ENCODE measurements around the gene DOCK11.
A peak's percentile ranks its signal among the peaks of the same experiment; 100 is the strongest.

Gene DOCK11

DNA sequence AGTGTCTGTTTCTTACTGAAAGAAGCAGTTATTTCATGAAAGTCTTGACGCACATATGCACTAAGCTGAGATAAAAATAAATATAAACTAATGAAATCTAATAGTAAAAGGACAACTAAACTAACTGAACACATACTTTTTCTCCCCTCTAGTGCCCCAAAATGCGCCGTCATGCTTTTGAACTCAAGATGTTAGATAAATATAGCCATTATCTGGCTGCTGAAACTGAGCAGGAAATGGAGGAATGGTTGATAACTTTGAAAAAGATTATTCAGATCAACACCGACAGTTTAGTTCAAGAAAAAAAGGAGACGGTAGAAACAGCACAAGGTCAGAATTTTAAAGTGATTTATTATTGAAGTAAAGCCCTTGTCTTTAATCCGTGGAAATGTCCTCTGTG is 70.2 kb downstream of the DOCK11 start:
- WGBS (ENCODE audit: insufficient coverage), result 21% methylated on average over 3 of the region's 6 CpGs
- H3K4me1 ChIP-seq (ENCODE audit: control extremely low read depth in 1 of 4, control insufficient read depth in 4 of 4, insufficient read depth in 4 of 4, low read length in 3 of 4), result peaks cover 0 to 16% (median 1%) of the 10 kb centered on the region in 4 experiments
- H3K36me3 ChIP-seq (ENCODE audit: control insufficient read depth in 4 of 4, insufficient read depth in 4 of 4, low read length in 3 of 4), result peaks cover 0 to 31% (median 13%) of the 10 kb centered on the region in 4 experiments
- H3K9me3 ChIP-seq (ENCODE audit: control extremely low read depth in 1 of 5, control insufficient read depth in 4 of 5, insufficient read depth in 2 of 5, low read depth in 1 of 5, low read length in 4 of 5), result no peaks in the 10 kb centered on the region
- ChIA-PET POLR2A (no interaction called here), CTCF (no interaction called here)
- DNase-seq, result peak; percentile 3 to 28 (median 17)
- H3K4me3 ChIP-seq (ENCODE audit: control insufficient read depth in 1 of 7, extremely low read depth in 1 of 7, insufficient read depth in 4 of 7, low read depth in 2 of 7, low read length in 6 of 7), result no peak overlapping the region
- peak overlapping the region in 1 of 2 experiments; percentile 47 for H3K27ac ChIP-seq (ENCODE audit: insufficient read depth in 1 of 2, low read depth in 1 of 2, low read length in 2 of 2, poor library complexity in 1 of 2, severe bottlenecking in 2 of 2)
- no peaks in the 10 kb centered on the region for H3K27me3 ChIP-seq (replicated peaks in 2 of 5; ENCODE audit: control insufficient read depth in 4 of 5, insufficient read depth in 5 of 5, low read length in 4 of 5)

DNA sequence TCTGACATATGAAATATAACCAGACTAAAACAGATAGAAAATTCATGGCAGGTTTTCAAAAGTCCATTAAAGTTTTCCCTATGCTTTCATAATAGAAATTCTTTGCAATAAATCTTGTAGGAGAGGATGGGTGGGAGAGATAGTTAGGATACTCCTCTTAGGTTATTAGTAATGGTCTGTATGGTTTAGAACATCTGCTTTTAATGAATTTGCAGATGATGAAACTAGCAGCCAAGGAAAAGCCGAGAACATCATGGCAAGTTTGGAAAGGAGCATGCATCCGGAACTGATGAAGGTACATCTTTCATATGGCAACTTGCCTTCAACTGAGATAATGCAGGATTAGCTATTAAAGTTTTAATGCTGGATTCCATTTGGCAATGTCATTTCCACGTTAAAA is 70.7 kb downstream of the DOCK11 start:
- H3K36me3 ChIP-seq (ENCODE audit: control insufficient read depth in 4 of 4, insufficient read depth in 4 of 4, low read length in 3 of 4), result peaks cover 2 to 37% (median 14%) of the 10 kb centered on the region in 4 experiments
- H3K4me3 ChIP-seq (ENCODE audit: control insufficient read depth in 1 of 7, extremely low read depth in 1 of 7, insufficient read depth in 4 of 7, low read depth in 2 of 7, low read length in 6 of 7), result no peak overlapping the region
- DNase-seq, result no peak
- H3K9me3 ChIP-seq (ENCODE audit: control extremely low read depth in 1 of 5, control insufficient read depth in 4 of 5, insufficient read depth in 2 of 5, low read depth in 1 of 5, low read length in 4 of 5), result no peaks in the 10 kb centered on the region
- ChIA-PET CTCF (interaction anchor here (1.4 kb wide), 1 partner anchor 107 kb away, joined by 3 read pairs; no protein-coding TSS in a partner anchor), POLR2A (no interaction called here)
- no peaks in the 10 kb centered on the region for H3K27me3 ChIP-seq (replicated peaks in 2 of 5; ENCODE audit: control insufficient read depth in 4 of 5, insufficient read depth in 5 of 5, low read length in 4 of 5)
- H3K4me1 ChIP-seq (ENCODE audit: control extremely low read depth in 1 of 4, control insufficient read depth in 4 of 4, insufficient read depth in 4 of 4, low read length in 3 of 4), result peaks cover 0 to 16% (median 1%) of the 10 kb centered on the region in 4 experiments
- peak overlapping the region in 1 of 2 experiments; percentile 47 for H3K27ac ChIP-seq (ENCODE audit: insufficient read depth in 1 of 2, low read depth in 1 of 2, low read length in 2 of 2, poor library complexity in 1 of 2, severe bottlenecking in 2 of 2)
- 89% methylated on average over 2 of the region's 3 CpGs for WGBS (ENCODE audit: insufficient coverage)

DNA sequence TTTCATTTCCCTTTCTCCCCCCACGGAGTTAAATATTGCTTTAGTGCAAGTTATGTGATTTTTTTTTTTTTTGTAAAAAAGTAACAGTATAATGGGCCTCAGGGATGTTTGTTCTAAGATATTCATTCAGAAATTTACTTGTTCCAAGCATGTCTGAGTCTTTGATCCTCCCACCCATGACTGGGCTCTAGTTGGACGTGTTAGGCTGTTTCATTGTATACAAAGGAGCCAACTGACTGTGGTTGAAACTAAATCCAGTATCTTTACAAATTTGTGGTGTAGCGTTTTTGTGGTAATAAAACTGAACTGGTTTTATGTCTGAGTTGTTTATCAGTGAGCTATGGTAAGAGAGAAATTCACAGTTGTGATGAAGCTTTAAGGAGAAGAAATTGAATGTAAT is 74.1 kb downstream of the DOCK11 start:
- no peaks in the 10 kb centered on the region for H3K27me3 ChIP-seq (replicated peaks in 2 of 5; ENCODE audit: control insufficient read depth in 4 of 5, insufficient read depth in 5 of 5, low read length in 4 of 5)
- ChIA-PET CTCF (no interaction called here), POLR2A (no interaction called here)
- peaks cover 0 to 8% (median 1%) of the 10 kb centered on the region in 4 experiments for H3K4me1 ChIP-seq (ENCODE audit: control extremely low read depth in 1 of 4, control insufficient read depth in 4 of 4, insufficient read depth in 4 of 4, low read length in 3 of 4)
- H3K27ac ChIP-seq (ENCODE audit: insufficient read depth in 1 of 2, low read depth in 1 of 2, low read length in 2 of 2, poor library complexity in 1 of 2, severe bottlenecking in 2 of 2), result no peak overlapping the region
- WGBS (ENCODE audit: insufficient coverage), result 89% methylated on average over 2 of the region's 3 CpGs
- no peaks in the 10 kb centered on the region for H3K9me3 ChIP-seq (ENCODE audit: control extremely low read depth in 1 of 5, control insufficient read depth in 4 of 5, insufficient read depth in 2 of 5, low read depth in 1 of 5, low read length in 4 of 5)
- no peak for DNase-seq
- peaks cover 2 to 46% (median 22%) of the 10 kb centered on the region in 4 experiments for H3K36me3 ChIP-seq (ENCODE audit: control insufficient read depth in 4 of 4, insufficient read depth in 4 of 4, low read length in 3 of 4)
- no peak overlapping the region for H3K4me3 ChIP-seq (ENCODE audit: control insufficient read depth in 1 of 7, extremely low read depth in 1 of 7, insufficient read depth in 4 of 7, low read depth in 2 of 7, low read length in 6 of 7)

DNA sequence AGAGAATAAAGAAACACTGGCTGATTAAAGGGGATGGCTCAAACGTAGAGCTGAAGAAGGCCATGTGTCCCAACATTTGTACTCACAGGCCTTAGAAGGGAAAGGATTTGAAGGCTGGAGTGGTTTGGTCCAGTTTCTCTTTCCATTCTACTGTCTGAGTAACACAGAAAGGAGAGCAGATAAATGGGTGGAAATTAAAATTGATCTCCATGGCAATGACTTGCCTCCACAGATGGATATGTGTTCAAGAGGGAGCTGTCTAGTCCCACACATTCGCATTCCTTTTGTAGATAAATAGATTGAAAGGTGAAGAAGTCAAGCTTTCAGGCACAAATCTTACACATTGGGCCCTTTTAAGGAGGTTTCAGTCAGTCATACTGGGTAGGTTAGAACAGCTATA is 74.6 kb downstream of the DOCK11 start:
- CTCF ChIA-PET, result interaction anchor here (1.2 kb wide), 1 partner anchor 31 kb away, joined by 3 read pairs; no protein-coding TSS in a partner anchor
- Histone ChIP-seq H3K27ac (ENCODE audit: insufficient read depth in 1 of 2, low read depth in 1 of 2, low read length in 2 of 2, poor library complexity in 1 of 2, severe bottlenecking in 2 of 2) (no peak overlapping the region), H3K4me3 (ENCODE audit: control insufficient read depth in 1 of 7, extremely low read depth in 1 of 7, insufficient read depth in 4 of 7, low read depth in 2 of 7, low read length in 6 of 7) (no peak overlapping the region), H3K27me3 (replicated peaks in 2 of 5; ENCODE audit: control insufficient read depth in 4 of 5, insufficient read depth in 5 of 5, low read length in 4 of 5) (no peaks in the 10 kb centered on the region), H3K36me3 (ENCODE audit: control insufficient read depth in 4 of 4, insufficient read depth in 4 of 4, low read length in 3 of 4) (peaks cover 2 to 48% (median 23%) of the 10 kb centered on the region in 4 experiments), H3K9me3 (ENCODE audit: control extremely low read depth in 1 of 5, control insufficient read depth in 4 of 5, insufficient read depth in 2 of 5, low read depth in 1 of 5, low read length in 4 of 5) (no peaks in the 10 kb centered on the region), H3K4me1 (ENCODE audit: control extremely low read depth in 1 of 4, control insufficient read depth in 4 of 4, insufficient read depth in 4 of 4, low read length in 3 of 4) (peaks cover 0 to 8% (median 1%) of the 10 kb centered on the region in 4 experiments)
- WGBS (ENCODE audit: insufficient coverage), result 87% methylated on average over 2 of the region's 2 CpGs
- DNase-seq, result no peak
- POLR2A ChIA-PET, result no interaction called here

DNA sequence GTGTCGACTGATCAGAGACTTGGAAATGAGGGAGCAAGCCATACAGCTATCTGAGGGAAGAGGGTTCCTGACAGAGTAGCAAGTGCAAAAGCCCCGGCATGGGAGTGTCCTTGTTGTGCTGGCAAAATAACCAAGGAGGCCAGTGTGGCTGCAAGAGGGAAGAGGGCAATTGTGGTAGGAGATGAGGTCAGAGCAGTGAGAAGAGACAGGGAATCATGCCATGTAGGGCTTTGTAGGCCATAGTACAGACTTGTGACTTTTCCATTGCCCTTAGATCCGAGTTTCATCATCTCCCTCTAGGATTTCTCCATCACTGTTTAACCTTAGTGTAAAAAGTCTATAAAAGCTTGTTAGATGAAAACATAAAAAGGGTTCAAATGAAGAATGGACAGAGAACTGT is 76.2 kb downstream of the DOCK11 start:
- no peak for DNase-seq
- Histone ChIP-seq H3K4me3 (ENCODE audit: control insufficient read depth in 1 of 7, extremely low read depth in 1 of 7, insufficient read depth in 4 of 7, low read depth in 2 of 7, low read length in 6 of 7) (no peak overlapping the region), H3K27ac (ENCODE audit: insufficient read depth in 1 of 2, low read depth in 1 of 2, low read length in 2 of 2, poor library complexity in 1 of 2, severe bottlenecking in 2 of 2) (no peak overlapping the region), H3K27me3 (replicated peaks in 2 of 5; ENCODE audit: control insufficient read depth in 4 of 5, insufficient read depth in 5 of 5, low read length in 4 of 5) (no peaks in the 10 kb centered on the region), H3K9me3 (ENCODE audit: control extremely low read depth in 1 of 5, control insufficient read depth in 4 of 5, insufficient read depth in 2 of 5, low read depth in 1 of 5, low read length in 4 of 5) (no peaks in the 10 kb centered on the region), H3K36me3 (ENCODE audit: control insufficient read depth in 4 of 4, insufficient read depth in 4 of 4, low read length in 3 of 4) (peaks cover 5 to 50% (median 29%) of the 10 kb centered on the region in 4 experiments), H3K4me1 (ENCODE audit: control extremely low read depth in 1 of 4, control insufficient read depth in 4 of 4, insufficient read depth in 4 of 4, low read length in 3 of 4) (no peaks in the 10 kb centered on the region)
- 100% methylated on average over 2 of the region's 3 CpGs for WGBS (ENCODE audit: insufficient coverage)
- ChIA-PET CTCF (no interaction called here), POLR2A (no interaction called here)

DNA sequence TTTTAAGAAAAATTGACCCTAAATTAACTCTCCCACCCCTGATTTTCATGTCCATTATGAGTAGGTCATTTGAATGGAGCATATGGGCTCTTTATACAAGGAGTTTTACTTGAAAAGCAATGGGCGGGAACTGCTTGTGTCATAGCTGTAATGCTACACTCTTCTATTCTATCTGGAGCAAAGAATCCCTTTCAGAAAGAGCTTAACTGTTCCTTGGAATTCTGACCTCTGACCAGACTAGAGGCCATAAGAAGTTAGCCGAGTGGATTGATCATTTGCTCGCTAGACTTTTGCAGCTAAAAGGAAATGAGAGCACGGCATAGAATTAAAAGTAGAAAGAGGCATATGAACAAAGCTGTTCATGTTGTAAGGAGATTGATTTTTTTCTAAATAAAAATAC is 79.1 kb downstream of the DOCK11 start:
- WGBS (ENCODE audit: insufficient coverage), result 90% methylated on average over 2 of the region's 4 CpGs
- Histone ChIP-seq H3K9me3 (ENCODE audit: control extremely low read depth in 1 of 5, control insufficient read depth in 4 of 5, insufficient read depth in 2 of 5, low read depth in 1 of 5, low read length in 4 of 5) (peaks cover 0 to 1% (median 0%) of the 10 kb centered on the region in 5 experiments), H3K4me1 (ENCODE audit: control extremely low read depth in 1 of 4, control insufficient read depth in 4 of 4, insufficient read depth in 4 of 4, low read length in 3 of 4) (no peaks in the 10 kb centered on the region), H3K36me3 (ENCODE audit: control insufficient read depth in 4 of 4, insufficient read depth in 4 of 4, low read length in 3 of 4) (peaks cover 7 to 68% (median 39%) of the 10 kb centered on the region in 4 experiments), H3K4me3 (ENCODE audit: control insufficient read depth in 1 of 7, extremely low read depth in 1 of 7, insufficient read depth in 4 of 7, low read depth in 2 of 7, low read length in 6 of 7) (no peak overlapping the region), H3K27ac (ENCODE audit: insufficient read depth in 1 of 2, low read depth in 1 of 2, low read length in 2 of 2, poor library complexity in 1 of 2, severe bottlenecking in 2 of 2) (no peak overlapping the region), H3K27me3 (replicated peaks in 2 of 5; ENCODE audit: control insufficient read depth in 4 of 5, insufficient read depth in 5 of 5, low read length in 4 of 5) (no peaks in the 10 kb centered on the region)
- POLR2A ChIA-PET, result no interaction called here
- no peak for DNase-seq
- CTCF ChIA-PET, result interaction anchor here (0.7 to 0.8 kb wide), 2 partner anchors 116 to 136 kb away, joined by 3 to 4 read pairs; no protein-coding TSS in a partner anchor

DNA sequence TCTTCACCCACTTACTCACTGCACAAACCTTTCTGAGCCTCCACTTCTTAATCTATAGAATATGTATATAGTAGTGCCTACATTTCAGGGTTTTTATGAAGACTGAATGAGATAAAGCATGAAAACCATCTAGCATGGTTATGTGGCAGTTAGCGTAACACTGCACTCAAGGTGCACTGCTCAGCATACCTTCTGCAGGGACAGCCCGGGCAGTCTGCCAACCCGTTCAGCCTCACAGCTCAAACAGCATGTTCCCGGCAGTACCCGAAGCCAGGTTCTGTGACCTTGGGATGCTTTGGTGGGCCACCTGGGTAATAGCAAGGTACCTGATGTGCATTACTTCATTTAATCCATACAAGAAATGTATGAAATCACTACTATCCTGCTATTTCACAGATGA is 81.4 kb downstream of the DOCK11 start:
- ChIA-PET CTCF (no interaction called here), POLR2A (no interaction called here)
- Histone ChIP-seq H3K27me3 (replicated peaks in 2 of 5; ENCODE audit: control insufficient read depth in 4 of 5, insufficient read depth in 5 of 5, low read length in 4 of 5) (no peaks in the 10 kb centered on the region), H3K4me3 (ENCODE audit: control insufficient read depth in 1 of 7, extremely low read depth in 1 of 7, insufficient read depth in 4 of 7, low read depth in 2 of 7, low read length in 6 of 7) (no peak overlapping the region), H3K36me3 (ENCODE audit: control insufficient read depth in 4 of 4, insufficient read depth in 4 of 4, low read length in 3 of 4) (peaks cover 7 to 57% (median 35%) of the 10 kb centered on the region in 4 experiments), H3K27ac (ENCODE audit: insufficient read depth in 1 of 2, low read depth in 1 of 2, low read length in 2 of 2, poor library complexity in 1 of 2, severe bottlenecking in 2 of 2) (no peak overlapping the region), H3K9me3 (ENCODE audit: control extremely low read depth in 1 of 5, control insufficient read depth in 4 of 5, insufficient read depth in 2 of 5, low read depth in 1 of 5, low read length in 4 of 5) (peaks cover 0 to 1% (median 0%) of the 10 kb centered on the region in 5 experiments), H3K4me1 (ENCODE audit: control extremely low read depth in 1 of 4, control insufficient read depth in 4 of 4, insufficient read depth in 4 of 4, low read length in 3 of 4) (no peaks in the 10 kb centered on the region)
- DNase-seq, result no peak
- 100% methylated on average over 4 of the region's 5 CpGs for WGBS (ENCODE audit: insufficient coverage)

Data from common myeloid progenitor, CD34-positive (primary cell).